HCT116 (cell line): ENCODE data around the gene NXF1. TPM values are rescaled to one million over a fixed set of nuclear protein-coding genes. Genes with fewer than 3 reads are reported as not detected.

Source experiments
- ATAC-seq: fragments of 200-7000 bp; cut with Tn5 transposase; 2 replicates; pipeline ENCODE4 v1.9.1; 2020; ENCODE audit warnings: mild to moderate bottlenecking, moderate library complexity
- BruUV-seq: library from RNA; stranded (reverse); fragments of 400-500 nt; replicated peaks from 2 replicates; lab custom pipeline; 2021; lab: Mats Ljungman, UMichigan
- CTCF ChIA-PET: fragments of 300-600 bp; sonication (Branson Sonifier 250); formaldehyde crosslinking; loops from one replicate; lab custom pipeline; 2021; ENCODE audit warnings: antibody characterized with exemption; lab: Charles Lee
- POLR2A ChIA-PET: fragments of 300-600, 350-600 bp; sonication (Branson Sonifier 250); formaldehyde crosslinking; loops from one replicate; lab custom pipeline; 2021; ENCODE audit warnings: antibody characterized with exemption; lab: Charles Lee
- RAD21 ChIA-PET, 2 experiments: fragments of 300-600 bp; sonication (Branson Sonifier 250); formaldehyde crosslinking; loops; one replicate each; lab custom pipeline; 2023; ENCODE audit warnings: low total read pairs in 2 of 2; ENCODE audit not compliant: uncharacterized antibody in 2 of 2, unreplicated experiment in 2 of 2, low non-redundant PET in 1 of 2; lab: Charles Lee
- DNase-seq: peaks from one replicate; pipeline ENCODE4 v3.0.0-alpha.2; 2010; ENCODE audit warnings: low read depth, low spot score
- H2AFZ ChIP-seq: fragments of 200-600 bp; shearing (Covaris generic), sonication (generic); 2 replicates; pipeline ENCODE4 v1.6.1; 2017; ENCODE audit warnings: low read depth, mixed run types, mixed read lengths, antibody characterized with exemption, low read length; ENCODE audit not compliant: poor library complexity, severe bottlenecking
- H3K27ac ChIP-seq: 2 replicates; pipeline ENCODE4 v1.5.1; 2012; ENCODE audit warnings: low read depth, low read length
- H3K27me3 ChIP-seq: fragments of 200-600 bp; sonication (generic); 2 replicates; pipeline ENCODE4 v1.6.1; 2016; ENCODE audit warnings: mixed run types, low read length, mixed read lengths; ENCODE audit not compliant: insufficient read depth
- H3K36me3 ChIP-seq, 2 experiments: fragments of 200-500 bp in 1 of 2; fragments of 200-600 bp in 1 of 2; sonication (Bioruptor generic) in 1 of 2; sonication (generic) in 1 of 2; 2 replicates each; pipeline versions ENCODE4 v1.5.1 to v1.6.1; 2014 to 2016; ENCODE audit warnings: low read length in 2 of 2, inconsistent platforms in 1 of 2, mixed read lengths in 1 of 2, mixed run types in 1 of 2; ENCODE audit not compliant: insufficient read depth in 2 of 2, control insufficient read depth in 1 of 2
- H3K4me1 ChIP-seq, 2 experiments: fragments of 200-600 bp in 1 of 2; sonication (generic) in 1 of 2; 2 replicates each; pipeline versions ENCODE4 v1.5.1 to v1.6.1; 2012 to 2017; ENCODE audit warnings: low read length in 2 of 2, inconsistent platforms in 1 of 2, mild to moderate bottlenecking in 1 of 2, mixed read lengths in 1 of 2, mixed run types in 1 of 2, moderate library complexity in 1 of 2; ENCODE audit not compliant: insufficient read depth in 2 of 2, control insufficient read depth in 1 of 2
- H3K4me2 ChIP-seq: fragments of 200-600 bp; sonication (generic); 2 replicates; pipeline ENCODE4 v1.6.1; 2017; ENCODE audit warnings: mixed run types, low read length, mixed read lengths
- H3K4me3 ChIP-seq, 2 experiments: fragments of 200-600 bp in 1 of 2; sonication (generic) in 1 of 2; replicated peaks in 1 of 2; 2 replicates each; pipeline ENCODE4 v1.5.1; 2011 to 2016; ENCODE audit warnings: low read length in 2 of 2, control low read depth in 1 of 2, low read depth in 1 of 2, mild to moderate bottlenecking in 1 of 2, mixed read lengths in 1 of 2, mixed run types in 1 of 2
- H3K79me2 ChIP-seq: fragments of 200-600 bp; sonication (generic); 2 replicates; pipeline ENCODE4 v1.6.1; 2017; ENCODE audit warnings: mild to moderate bottlenecking, mixed run types, low read length, moderate library complexity, mixed read lengths; ENCODE audit not compliant: insufficient read depth
- H3K9ac ChIP-seq: fragments of 200-600 bp; sonication (generic); 2 replicates; pipeline ENCODE4 v1.6.1; 2016; ENCODE audit warnings: low read length, mixed read lengths
- H3K9me2 ChIP-seq: fragments of 200-600 bp; sonication (generic), shearing (Covaris generic); 2 replicates; pipeline ENCODE4 v1.6.1; 2017; ENCODE audit warnings: mixed run types, mild to moderate bottlenecking, moderate library complexity; ENCODE audit not compliant: insufficient read depth
- H3K9me3 ChIP-seq, 2 experiments: fragments of 200-500 bp in 1 of 2; fragments of 200-600 bp in 1 of 2; sonication (Bioruptor generic) in 1 of 2; sonication (generic) in 1 of 2; 2 replicates each; pipeline ENCODE4 v1.6.1; 2014 to 2017; ENCODE audit warnings: low read length in 2 of 2, mixed read lengths in 2 of 2, inconsistent platforms in 1 of 2, low read depth in 1 of 2, mild to moderate bottlenecking in 1 of 2, mixed run types in 1 of 2, moderate library complexity in 1 of 2; ENCODE audit not compliant: control insufficient read depth in 1 of 2, insufficient read depth in 1 of 2
- H4K20me1 ChIP-seq: fragments of 200-600 bp; sonication (generic), shearing (Covaris generic); 2 replicates; pipeline ENCODE4 v1.6.1; 2017; ENCODE audit warnings: mixed run types, mild to moderate bottlenecking, moderate library complexity; ENCODE audit not compliant: insufficient read depth
- CBX3 ChIP-seq: IDR thresholded peaks from 2 replicates; pipeline ENCODE4 v1.6.1; 2012; ENCODE audit warnings: low read depth
- CEBPB ChIP-seq: IDR thresholded peaks from 2 replicates; pipeline ENCODE4 v1.6.1; 2012; ENCODE audit warnings: low read depth
- EZH2 ChIP-seq: fragments of 200-600 bp; sonication (generic); IDR thresholded peaks from 2 replicates; pipeline ENCODE4 v1.6.1; 2017; ENCODE audit warnings: antibody characterized with exemption, mixed run types
- EZH2phosphoT487 ChIP-seq: fragments of 200-600 bp; IDR thresholded peaks from 2 replicates; pipeline ENCODE4 v1.6.1; 2018; ENCODE audit warnings: antibody characterized with exemption, borderline replicate concordance
- JUND ChIP-seq: IDR thresholded peaks from 2 replicates; pipeline ENCODE4 v1.6.1; 2012
- POLR2A ChIP-seq: IDR thresholded peaks from 2 replicates; pipeline ENCODE4 v1.7.0; 2011; ENCODE audit warnings: borderline replicate concordance; ENCODE audit not compliant: insufficient read depth, insufficient read length; ENCODE audit errors: extremely low read depth
- POLR2AphosphoS5 ChIP-seq: IDR thresholded peaks from 2 replicates; pipeline ENCODE4 v1.6.1; 2011; ENCODE audit warnings: mild to moderate bottlenecking, low read depth, low read length, moderate library complexity
- TCF7L2 ChIP-seq: IDR thresholded peaks from 2 replicates; pipeline ENCODE4 v1.7.0; 2011; ENCODE audit warnings: borderline replicate concordance, inconsistent platforms; ENCODE audit not compliant: insufficient read depth, insufficient read length; ENCODE audit errors: extremely low read depth
- YY1 ChIP-seq: IDR thresholded peaks from 2 replicates; pipeline ENCODE4 v1.6.1; 2011; ENCODE audit warnings: low read length, low read depth, moderate library complexity, mild to moderate bottlenecking; ENCODE audit not compliant: insufficient replicate concordance; ENCODE audit errors: extremely low read depth
- ZFX ChIP-seq: fragments of 450-650 bp; IDR thresholded peaks from 2 replicates; pipeline ENCODE4 v1.6.1; 2017
- intact Hi-C: fragments of 100-400 bp; cut with micrococcal nuclease; formaldehyde crosslinking; loops from 2 replicates; pipeline ENCODE4 v1.10.0; 2022
- total RNA-seq: library from RNA; stranded (reverse); gene quantifications from one replicate; pipeline ENCODE4 v1.2.1, GENCODE V29; 2021; ENCODE audit not compliant: unreplicated experiment
- TF ChIP-seq, protein P1 (sequence below), 3 experiments: fragments of 200-600 bp in 1 of 3; sonication (generic) in 1 of 3; IDR thresholded peaks in 2 of 3; conservative IDR thresholded peaks in 1 of 3; 2 replicates each; pipeline ENCODE4 v1.5.1; 2012 to 2017; ENCODE audit warnings: low read depth in 2 of 3, low read length in 2 of 3, antibody characterized with exemption in 1 of 3, borderline replicate concordance in 1 of 3, control low read depth in 1 of 3, mild to moderate bottlenecking in 1 of 3, mixed read lengths in 1 of 3, mixed run types in 1 of 3, moderate library complexity in 1 of 3; ENCODE audit not compliant: insufficient read depth in 1 of 3
- TF ChIP-seq, protein P2 (sequence below): IDR thresholded peaks from 2 replicates; pipeline ENCODE4 v1.6.1; 2012
- TF ChIP-seq, protein P3 (sequence below): IDR thresholded peaks from 2 replicates; pipeline ENCODE4 v1.6.1; 2011; ENCODE audit warnings: mild to moderate bottlenecking, low read length, moderate library complexity; ENCODE audit not compliant: insufficient replicate concordance; ENCODE audit errors: extremely low read depth

Gene NXF1
- total RNA-seq, 1 experiment from 2014 or later = 55.5 TPM

- intact Hi-C loops = no loop called here
- Histone ChIP-seq H3K9me2 (no peaks in the 10 kb centered on the region), H3K27ac (peak within 1 kb of the TSS; percentile 94), H4K20me1 (no peaks in the 10 kb centered on the region), H3K27me3 (no peaks in the 10 kb centered on the region), H3K4me1 (peaks cover 8 to 36% of the 10 kb centered on the region in 2 experiments; a peak in 3 of 4 replicates), H3K79me2 (peaks cover 52% of the 10 kb centered on the region), H3K36me3 (peaks cover 10 to 32% of the 10 kb centered on the region in 2 experiments), H3K9me3 (no peaks in the 10 kb centered on the region), H3K9ac (peak within 1 kb of the TSS; percentile 98), H3K4me3 (peak within 1 kb of the TSS; percentile 82 to 87), H3K4me2 (peak within 1 kb of the TSS; percentile 92), H2AFZ (no peak within 1 kb of the TSS)
- ChIA-PET RAD21 (no interaction called here), POLR2A (interaction anchor here (0.9 to 3.4 kb wide), 17 partner anchors 7 to 248 kb away, joined by 3 to 343 read pairs (median 28); partner anchors contain the start of genes C11orf98, CSKMT, HNRNPUL2 and NXF1), CTCF (interaction anchor here (2.9 kb wide), 1 partner anchor 444 kb away, joined by 11 read pairs; no protein-coding TSS in a partner anchor)
- ATAC-seq = peak; percentile 39
- BruUV-seq = TSS peak; percentile 6
- TF ChIP-seq CBX3 (no peak), POLR2A (peak; percentile 93), TCF7L2 (peak; percentile 76), POLR2AphosphoS5 (peak; percentile 95), JUND (no peak), EZH2 (no peak), CEBPB (no peak), EZH2phosphoT487 (no peak), ZFX (peak; percentile 47; the same call in 1 of the 2 replicates), YY1 (peak; percentile 96)
- TF ChIP-seq, protein P1, sequence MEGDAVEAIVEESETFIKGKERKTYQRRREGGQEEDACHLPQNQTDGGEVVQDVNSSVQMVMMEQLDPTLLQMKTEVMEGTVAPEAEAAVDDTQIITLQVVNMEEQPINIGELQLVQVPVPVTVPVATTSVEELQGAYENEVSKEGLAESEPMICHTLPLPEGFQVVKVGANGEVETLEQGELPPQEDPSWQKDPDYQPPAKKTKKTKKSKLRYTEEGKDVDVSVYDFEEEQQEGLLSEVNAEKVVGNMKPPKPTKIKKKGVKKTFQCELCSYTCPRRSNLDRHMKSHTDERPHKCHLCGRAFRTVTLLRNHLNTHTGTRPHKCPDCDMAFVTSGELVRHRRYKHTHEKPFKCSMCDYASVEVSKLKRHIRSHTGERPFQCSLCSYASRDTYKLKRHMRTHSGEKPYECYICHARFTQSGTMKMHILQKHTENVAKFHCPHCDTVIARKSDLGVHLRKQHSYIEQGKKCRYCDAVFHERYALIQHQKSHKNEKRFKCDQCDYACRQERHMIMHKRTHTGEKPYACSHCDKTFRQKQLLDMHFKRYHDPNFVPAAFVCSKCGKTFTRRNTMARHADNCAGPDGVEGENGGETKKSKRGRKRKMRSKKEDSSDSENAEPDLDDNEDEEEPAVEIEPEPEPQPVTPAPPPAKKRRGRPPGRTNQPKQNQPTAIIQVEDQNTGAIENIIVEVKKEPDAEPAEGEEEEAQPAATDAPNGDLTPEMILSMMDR (IDR thresholded peaks at IDR 0.05 in 2 of 3, conservative IDR thresholded peaks at IDR 0.05 in 1 of 3; ENCODE audit: borderline replicate concordance in 1 of 3, insufficient read depth in 1 of 3, low read depth in 2 of 3, low read length in 2 of 3) = no peak
- TF ChIP-seq, protein P2, sequence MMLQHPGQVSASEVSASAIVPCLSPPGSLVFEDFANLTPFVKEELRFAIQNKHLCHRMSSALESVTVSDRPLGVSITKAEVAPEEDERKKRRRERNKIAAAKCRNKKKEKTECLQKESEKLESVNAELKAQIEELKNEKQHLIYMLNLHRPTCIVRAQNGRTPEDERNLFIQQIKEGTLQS = no peak
- TF ChIP-seq, protein P3, sequence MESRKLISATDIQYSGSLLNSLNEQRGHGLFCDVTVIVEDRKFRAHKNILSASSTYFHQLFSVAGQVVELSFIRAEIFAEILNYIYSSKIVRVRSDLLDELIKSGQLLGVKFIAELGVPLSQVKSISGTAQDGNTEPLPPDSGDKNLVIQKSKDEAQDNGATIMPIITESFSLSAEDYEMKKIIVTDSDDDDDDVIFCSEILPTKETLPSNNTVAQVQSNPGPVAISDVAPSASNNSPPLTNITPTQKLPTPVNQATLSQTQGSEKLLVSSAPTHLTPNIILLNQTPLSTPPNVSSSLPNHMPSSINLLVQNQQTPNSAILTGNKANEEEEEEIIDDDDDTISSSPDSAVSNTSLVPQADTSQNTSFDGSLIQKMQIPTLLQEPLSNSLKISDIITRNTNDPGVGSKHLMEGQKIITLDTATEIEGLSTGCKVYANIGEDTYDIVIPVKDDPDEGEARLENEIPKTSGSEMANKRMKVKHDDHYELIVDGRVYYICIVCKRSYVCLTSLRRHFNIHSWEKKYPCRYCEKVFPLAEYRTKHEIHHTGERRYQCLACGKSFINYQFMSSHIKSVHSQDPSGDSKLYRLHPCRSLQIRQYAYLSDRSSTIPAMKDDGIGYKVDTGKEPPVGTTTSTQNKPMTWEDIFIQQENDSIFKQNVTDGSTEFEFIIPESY = peak; percentile 4
- DNase-seq = peak; percentile 80
Measured at GRCh38 chr11:62839050-62839945, 34.1 kb upstream of the NXF1 start, which contains the start of gene WDR74. WDR74 (minus strand) TSS chr11:62839590; CDS start chr11:62839570, 20 bp downstream.
